ENCODE data around the gene STAT3.

DNA sequence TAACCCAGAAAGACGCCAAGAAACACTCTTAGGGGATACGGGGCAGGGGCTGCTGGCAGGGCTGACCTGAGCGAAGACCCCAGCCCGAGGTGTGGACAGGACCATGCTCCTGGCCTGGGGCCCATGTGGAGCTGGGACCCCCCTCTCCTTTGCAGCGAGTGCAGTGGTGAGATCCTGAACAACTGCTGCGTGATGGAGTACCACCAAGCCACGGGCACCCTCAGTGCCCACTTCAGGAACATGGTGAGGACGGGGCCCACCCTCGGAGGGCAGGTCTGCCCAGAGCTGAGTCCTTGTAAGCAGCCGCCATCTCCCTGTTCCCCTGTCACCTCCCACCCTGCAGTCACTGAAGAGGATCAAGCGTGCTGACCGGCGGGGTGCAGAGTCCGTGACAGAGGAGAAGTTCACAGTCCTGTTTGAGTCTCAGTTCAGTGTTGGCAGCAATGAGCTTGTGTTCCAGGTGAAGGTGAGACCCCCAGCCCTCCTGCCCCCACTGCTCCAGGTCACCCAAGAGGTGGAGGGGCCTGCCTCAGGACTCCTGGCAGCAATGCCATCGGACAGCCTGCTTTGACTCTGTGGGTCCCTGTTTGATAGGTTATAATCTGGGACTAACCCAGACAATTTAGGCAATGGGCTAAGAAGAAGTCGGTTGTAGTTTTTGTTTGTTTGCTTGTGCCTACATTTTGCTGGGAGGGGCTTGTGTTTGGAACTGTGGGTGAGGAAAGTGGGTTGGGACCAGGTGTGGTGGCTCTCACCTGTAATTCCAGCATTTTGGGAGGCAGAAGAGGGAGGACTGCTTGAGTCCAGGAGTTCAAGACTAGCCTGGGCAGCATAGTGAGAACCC is 83.8 kb downstream of the STAT3 start:
- TF ChIP-seq ZNF274 (IDR thresholded peaks at IDR 0.05; ENCODE audit: low read depth, low read length) (no peak), YY1 (IDR thresholded peaks at IDR 0.05; ENCODE audit: insufficient read depth, insufficient read length) (no peak)

Data from NT2/D1 (cell line).